Activated naive CD4-positive, alpha-beta T cell treated with anti-CD3 and anti-CD28 coated beads, Interleukin-2, amount 50 U/mL, for 72 hours (primary cell): ENCODE data around the gene SPOCK3. TPM values are rescaled to one million over a fixed set of nuclear protein-coding genes. Genes with fewer than 3 reads are reported as not detected.

Experiments used
- ATAC-seq, 2 donors: fragments of 150-1000 bp; cut with Tn5 transposase; 2 replicates each; pipeline ENCODE4 v1.10.0; 2021; ENCODE audit warnings: mild to moderate bottlenecking in 2 of 2, moderate library complexity in 2 of 2
- DNase-seq, 2 donors: peaks; one replicate each; pipeline ENCODE4 v3.0.0; 2021 to 2022; ENCODE audit warnings: low spot score in 2 of 2
- H3K27ac Mint-ChIP-seq, 2 donors: one replicate each; pipeline ENCODE4 v1.8.0; 2022; ENCODE audit warnings: mild to moderate bottlenecking in 2 of 2, mixed read lengths in 2 of 2
- H3K36me3 Mint-ChIP-seq, 2 donors: one replicate each; pipeline ENCODE4 v1.8.0; 2022; ENCODE audit warnings: mixed read lengths in 2 of 2
- H3K9me3 Mint-ChIP-seq, 2 donors: one replicate each; pipeline ENCODE4 v1.8.0; 2022; ENCODE audit warnings: mixed read lengths in 2 of 2
- total RNA-seq, 2 donors: library from RNA; stranded (reverse); gene quantifications; one replicate each; pipeline ENCODE4 v1.2.3, GENCODE V29; 2022

Gene SPOCK3
- total RNA-seq, 2 donors from 2014 or later = not detected

DNA sequence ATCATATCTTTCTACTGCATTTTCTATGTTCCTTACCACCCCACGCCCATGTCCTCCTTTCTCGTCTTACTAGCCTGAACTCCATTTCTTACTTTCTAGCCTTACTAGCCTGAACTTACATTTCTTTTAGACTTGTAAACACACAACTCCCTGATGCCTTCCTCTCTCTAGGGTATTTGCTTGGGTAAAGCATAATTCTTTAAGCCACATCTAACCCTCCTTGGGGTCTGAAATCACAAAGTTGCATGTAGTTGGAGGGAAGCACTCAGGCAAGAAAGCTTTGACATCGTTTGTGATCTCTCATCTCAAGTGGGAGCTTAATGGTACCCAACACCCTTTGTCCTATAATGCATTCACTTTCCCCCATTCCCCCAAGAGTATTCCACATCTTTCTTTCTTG lies 124.4 kb downstream of the SPOCK3 start:
- ATAC-seq = peak; percentile 41 to 62
- Mint-ChIP-seq H3K36me3 (peaks cover 0 to 4% of the 10 kb centered on the region in 2 donors), H3K9me3 (peaks cover 13 to 19% of the 10 kb centered on the region in 2 donors), H3K27ac (no peak overlapping the region)
- DNase-seq = no peak

DNA sequence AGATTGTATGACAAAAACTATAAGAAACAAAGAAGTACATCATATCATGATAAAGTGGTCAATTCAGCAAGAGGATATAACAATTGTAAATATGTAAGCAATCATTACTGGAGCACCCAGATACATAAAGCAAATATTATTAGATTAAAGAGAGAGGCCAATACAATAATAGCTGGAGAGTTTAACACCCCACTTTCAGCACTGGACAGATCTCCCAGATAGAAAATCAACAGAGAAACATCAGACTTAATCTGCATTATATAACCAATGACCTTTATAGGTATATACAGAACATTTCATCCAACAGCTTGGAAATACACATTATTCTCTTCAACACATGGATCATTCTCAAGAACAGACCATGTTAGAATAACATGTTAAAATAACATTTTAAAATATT lies 128.4 kb downstream of the SPOCK3 start:
- Mint-ChIP-seq H3K36me3 (peaks cover 0 to 12% of the 10 kb centered on the region in 2 donors), H3K9me3 (peaks cover 19 to 28% of the 10 kb centered on the region in 2 donors), H3K27ac (no peak overlapping the region)
- ATAC-seq (no peak), DNase-seq (no peak)

DNA sequence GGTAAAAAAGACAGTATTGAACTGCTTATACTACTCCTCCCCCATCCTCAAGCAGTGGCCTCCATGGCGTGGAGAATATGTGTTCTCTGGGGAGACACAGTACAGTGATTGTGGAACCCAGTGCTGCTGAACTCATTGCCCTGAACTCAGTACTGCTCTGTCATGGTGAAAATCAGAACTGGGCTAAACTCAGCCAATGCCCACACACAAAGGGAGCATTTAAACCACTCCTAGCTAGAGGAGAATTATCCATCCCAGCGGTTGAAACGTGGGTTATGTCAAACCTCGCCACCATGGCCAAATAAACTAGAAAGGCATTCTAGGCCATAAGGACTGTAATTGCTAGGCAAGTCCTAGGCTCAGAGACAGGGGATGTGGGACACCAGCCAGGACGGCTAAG lies 131.8 kb downstream of the SPOCK3 start:
- Mint-ChIP-seq H3K36me3 (peaks cover 0 to 12% of the 10 kb centered on the region in 2 donors), H3K9me3 (peaks cover 12 to 23% of the 10 kb centered on the region in 2 donors), H3K27ac (no peak overlapping the region)
- ATAC-seq (no peak), DNase-seq (no peak)

DNA sequence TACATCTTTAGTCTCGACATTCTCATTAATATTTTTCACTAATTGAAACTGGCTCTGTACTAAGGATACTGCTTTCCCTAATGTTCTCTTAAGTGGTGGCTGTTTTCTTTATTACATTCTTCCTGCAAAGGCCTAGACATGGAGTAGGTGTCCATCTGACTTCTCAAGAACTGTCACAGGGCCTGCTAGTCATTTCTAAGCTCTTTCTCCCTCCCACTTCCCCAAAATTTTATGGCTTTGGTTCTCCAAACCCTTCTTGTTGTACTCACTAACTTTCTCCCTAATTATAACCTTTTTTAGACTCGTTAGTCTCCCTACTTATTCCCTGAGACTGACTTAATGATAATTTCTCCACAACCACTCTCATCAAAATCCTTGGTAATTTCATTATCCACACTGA lies 133.3 kb downstream of the SPOCK3 start:
- no peak for ATAC-seq
- no peak for DNase-seq
- H3K27ac Mint-ChIP-seq = no peak overlapping the region
- H3K36me3 Mint-ChIP-seq = peaks cover 0 to 12% of the 10 kb centered on the region in 2 donors
- peaks cover 12 to 19% of the 10 kb centered on the region in 2 donors for H3K9me3 Mint-ChIP-seq

DNA sequence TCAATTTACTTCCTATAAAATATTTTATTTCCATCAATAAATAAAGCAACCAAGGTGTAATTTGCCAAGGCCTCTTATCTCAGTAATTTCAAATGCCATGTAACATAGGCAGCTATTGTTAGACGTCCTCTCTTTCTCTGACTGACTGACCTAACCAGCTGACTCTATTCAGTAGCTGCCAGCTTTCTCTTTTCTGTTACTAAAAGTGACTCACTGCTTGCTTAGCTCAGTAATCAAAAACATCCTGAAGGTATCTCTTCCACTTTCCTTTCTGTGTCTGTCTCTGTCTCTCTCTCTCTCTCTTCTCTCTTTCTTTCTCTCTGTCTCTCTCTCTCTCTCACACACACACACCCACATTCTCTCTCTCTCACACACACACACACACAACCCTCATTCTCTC lies 134.2 kb downstream of the SPOCK3 start:
- no peak for ATAC-seq
- Mint-ChIP-seq H3K9me3 (peaks cover 7 to 16% of the 10 kb centered on the region in 2 donors), H3K36me3 (peaks cover 0 to 12% of the 10 kb centered on the region in 2 donors), H3K27ac (no peak overlapping the region)
- no peak for DNase-seq

DNA sequence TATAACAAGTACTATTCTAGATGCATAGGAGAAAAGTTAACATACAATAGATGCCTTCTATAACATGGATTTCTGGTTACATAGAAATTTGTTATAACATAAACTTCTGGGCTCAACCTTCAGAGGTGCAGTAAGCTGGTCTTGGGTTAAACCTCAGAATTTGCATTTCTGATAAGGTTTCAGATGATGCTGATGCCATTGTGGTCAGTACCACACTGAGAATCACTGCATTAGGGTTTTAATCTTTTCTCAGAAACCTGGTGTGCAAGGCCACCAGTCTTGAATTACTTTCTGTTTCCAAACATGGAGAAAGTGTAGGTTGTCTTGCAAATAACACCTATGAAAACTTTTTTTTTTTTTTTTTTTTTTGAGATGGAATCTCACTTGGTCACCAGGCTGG lies 146.2 kb downstream of the SPOCK3 start:
- no peak for ATAC-seq
- no peak for DNase-seq
- no peak overlapping the region for H3K27ac Mint-ChIP-seq
- no peaks in the 10 kb centered on the region for H3K36me3 Mint-ChIP-seq
- peaks cover 3 to 7% of the 10 kb centered on the region in 2 donors for H3K9me3 Mint-ChIP-seq

DNA sequence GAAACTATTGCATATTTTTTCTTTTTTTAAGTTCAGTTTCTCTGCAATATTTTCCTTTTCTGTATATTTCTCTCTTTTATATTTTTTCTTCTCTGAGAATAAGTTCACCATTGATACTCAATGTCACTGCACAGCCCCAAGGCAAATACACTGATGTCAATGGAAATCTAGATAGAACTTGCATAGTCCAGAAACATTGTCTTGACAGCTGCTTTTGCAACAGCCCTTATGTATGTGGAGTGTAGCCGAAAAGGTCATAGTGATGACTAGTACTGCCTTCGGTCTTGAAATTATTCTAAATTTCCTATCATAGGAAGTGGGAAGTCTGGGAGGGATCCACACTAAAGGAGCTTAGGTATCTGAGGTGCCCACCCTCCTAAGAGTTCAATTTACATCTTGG lies 150.0 kb downstream of the SPOCK3 start:
- ATAC-seq (no peak), DNase-seq (no peak)
- Mint-ChIP-seq H3K36me3 (no peaks in the 10 kb centered on the region), H3K27ac (no peak overlapping the region), H3K9me3 (peaks cover 2 to 4% of the 10 kb centered on the region in 2 donors)

DNA sequence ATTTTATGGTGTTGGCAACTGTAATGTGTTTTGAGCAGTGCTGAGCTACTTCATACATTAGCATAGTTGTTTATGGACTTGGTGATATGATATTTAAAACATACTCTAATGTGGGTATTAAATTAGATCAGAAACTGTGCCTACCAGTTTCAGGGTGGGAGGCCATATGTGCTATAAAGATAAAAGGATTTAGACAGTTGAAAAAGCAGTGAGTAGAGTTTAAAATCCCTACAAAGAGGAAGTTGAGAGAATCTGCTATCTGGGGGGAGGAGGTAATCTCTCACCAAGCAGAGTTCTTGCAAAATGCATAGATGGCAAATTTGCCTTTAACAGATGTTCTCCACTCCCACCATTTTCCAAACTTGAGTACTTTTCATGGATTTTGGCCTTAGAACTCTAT lies 154.5 kb downstream of the SPOCK3 start:
- ATAC-seq = no peak
- DNase-seq = no peak
- H3K27ac Mint-ChIP-seq = no peak overlapping the region
- H3K9me3 Mint-ChIP-seq = peaks cover 4 to 5% of the 10 kb centered on the region in 2 donors
- no peaks in the 10 kb centered on the region for H3K36me3 Mint-ChIP-seq

DNA sequence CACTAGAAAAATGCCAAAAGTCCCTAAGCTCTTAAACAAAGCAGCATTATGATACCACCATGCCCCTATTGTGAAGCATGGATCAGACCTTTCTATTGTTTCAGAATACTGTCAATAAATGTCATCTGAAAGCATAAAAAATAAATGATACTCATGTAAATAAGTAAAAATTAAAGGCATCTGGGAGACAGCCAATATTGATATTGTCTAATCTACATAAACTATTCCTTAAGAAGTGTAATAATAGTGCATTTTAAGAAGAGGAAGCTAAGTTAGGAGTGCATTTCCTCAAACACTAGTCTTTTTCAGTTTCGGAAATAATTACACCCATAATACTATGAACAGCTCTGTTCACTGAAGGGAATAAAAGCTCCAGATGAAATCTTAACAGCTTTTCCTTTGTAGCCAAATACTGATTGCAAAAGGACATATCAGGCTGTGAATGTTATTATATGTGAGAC lies 181.6 kb downstream of the SPOCK3 start:
- H3K27ac Mint-ChIP-seq = no peak overlapping the region
- no peak for ATAC-seq

DNA sequence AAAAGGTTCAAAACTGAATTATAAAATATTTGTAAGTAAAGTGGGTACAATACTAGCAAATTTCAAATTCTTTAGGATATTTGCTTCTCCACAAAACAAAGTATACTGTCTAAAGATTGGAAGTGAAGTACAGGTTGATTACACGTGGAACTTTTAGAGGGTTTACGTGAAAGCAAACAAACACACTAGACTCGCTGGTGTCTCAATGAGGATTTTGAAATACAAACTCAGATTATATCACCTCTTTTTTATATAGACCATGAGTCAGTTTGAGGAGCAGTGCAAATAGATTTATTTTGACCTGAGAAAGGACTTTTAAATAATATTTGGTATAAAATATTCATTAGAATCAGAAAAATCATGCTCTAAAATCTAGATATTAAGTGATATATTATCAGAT lies 185.0 kb downstream of the SPOCK3 start:
- H3K9me3 Mint-ChIP-seq = peaks cover 0 to 16% of the 10 kb centered on the region in 2 donors
- no peak for DNase-seq

More for the DNA sequence above, 181.6 kb downstream of the SPOCK3 start:
- Mint-ChIP-seq H3K36me3 (no peaks in the 10 kb centered on the region), H3K9me3 (peaks cover 0 to 5% of the 10 kb centered on the region in 2 donors)
- DNase-seq = no peak

DNA sequence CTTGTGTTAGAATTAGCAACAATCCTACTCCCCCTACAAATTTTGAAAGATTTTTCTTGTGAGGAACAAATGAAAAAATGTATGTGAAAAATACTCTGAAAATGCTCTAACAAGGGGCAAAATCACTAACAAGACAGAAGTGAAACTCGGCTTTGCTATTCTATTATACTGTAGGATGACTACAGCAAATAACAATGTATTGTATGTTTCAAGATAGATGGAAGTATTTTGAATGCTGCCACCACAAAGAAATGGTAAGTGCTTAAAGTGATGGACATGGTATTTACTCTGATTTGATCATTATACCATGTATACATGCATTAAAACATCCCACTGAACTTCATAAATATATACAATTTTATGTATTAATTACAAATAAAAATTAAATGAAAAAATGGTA lies 192.8 kb downstream of the SPOCK3 start:
- Mint-ChIP-seq H3K36me3 (no peaks in the 10 kb centered on the region), H3K27ac (no peak overlapping the region), H3K9me3 (peaks cover 0 to 11% of the 10 kb centered on the region in 2 donors)
- ATAC-seq (no peak), DNase-seq (no peak)

More for the DNA sequence above, 185.0 kb downstream of the SPOCK3 start:
- H3K36me3 Mint-ChIP-seq = no peaks in the 10 kb centered on the region
- no peak overlapping the region for H3K27ac Mint-ChIP-seq
- ATAC-seq = no peak

DNA sequence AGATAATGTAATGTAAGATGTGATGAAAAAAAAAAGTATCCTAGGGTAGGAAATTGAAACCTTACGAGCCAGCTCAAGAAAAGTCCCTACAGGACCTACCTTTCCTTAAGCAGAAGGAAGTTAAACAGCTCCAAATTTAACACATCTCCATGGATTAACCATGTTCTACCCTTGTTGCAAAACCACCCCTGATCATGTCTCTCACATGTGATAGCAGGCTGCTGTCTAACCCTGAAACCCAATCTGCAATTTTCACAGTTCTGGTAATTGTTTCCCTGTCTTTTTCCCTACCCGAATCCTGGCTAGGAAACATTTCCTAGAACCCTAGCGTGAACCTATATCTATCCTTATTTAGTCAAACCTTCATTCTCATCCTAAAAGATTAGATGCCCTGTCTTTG lies 198.9 kb downstream of the SPOCK3 start:
- DNase-seq = no peak
- H3K27ac Mint-ChIP-seq = no peak overlapping the region
- no peaks in the 10 kb centered on the region for H3K36me3 Mint-ChIP-seq
- no peak for ATAC-seq
- H3K9me3 Mint-ChIP-seq = no peaks in the 10 kb centered on the region

DNA sequence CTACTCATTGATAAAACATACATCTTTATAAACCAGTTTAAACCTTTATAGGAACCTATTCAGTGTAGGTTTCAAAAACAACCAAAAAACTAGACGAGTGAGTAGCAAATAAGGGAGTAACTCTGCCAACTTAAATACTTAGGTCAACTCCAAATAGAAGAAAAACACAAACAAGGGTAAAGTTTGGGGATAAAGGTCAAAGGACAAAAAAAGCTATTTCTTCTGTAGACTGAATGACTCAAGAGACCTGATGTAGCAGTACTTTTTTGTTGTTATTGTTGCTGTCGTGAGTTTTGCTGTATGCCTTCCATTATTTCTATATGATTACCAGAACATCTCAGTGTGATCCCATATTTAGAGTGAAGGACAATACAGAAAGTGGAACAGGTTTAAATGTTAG lies 199.3 kb downstream of the SPOCK3 start:
- no peak for ATAC-seq
- Mint-ChIP-seq H3K36me3 (no peaks in the 10 kb centered on the region), H3K9me3 (no peaks in the 10 kb centered on the region)

DNA sequence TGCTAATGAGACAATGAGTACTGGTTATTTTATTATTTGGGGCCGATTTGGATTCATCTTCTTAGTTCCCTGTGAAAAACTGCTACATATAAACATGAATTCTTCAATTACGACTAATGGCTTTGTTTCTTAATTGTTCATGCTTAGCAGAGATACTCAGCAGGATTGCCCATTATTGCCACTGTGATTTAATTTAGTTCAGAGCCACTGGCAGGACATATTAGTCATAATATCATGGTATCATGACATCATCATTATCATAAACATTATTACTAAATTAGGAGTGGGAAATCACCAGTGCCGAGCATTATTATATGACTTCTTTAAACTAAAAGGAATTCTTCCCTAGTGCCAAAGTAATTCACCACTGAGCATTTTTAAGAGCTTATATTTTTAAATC lies 201.4 kb downstream of the SPOCK3 start:
- H3K36me3 Mint-ChIP-seq = no peaks in the 10 kb centered on the region
- DNase-seq (no peak), ATAC-seq (no peak)
- H3K9me3 Mint-ChIP-seq = no peaks in the 10 kb centered on the region
- H3K27ac Mint-ChIP-seq = no peak overlapping the region

More for the DNA sequence above, 199.3 kb downstream of the SPOCK3 start:
- no peak overlapping the region for H3K27ac Mint-ChIP-seq
- DNase-seq = no peak

DNA sequence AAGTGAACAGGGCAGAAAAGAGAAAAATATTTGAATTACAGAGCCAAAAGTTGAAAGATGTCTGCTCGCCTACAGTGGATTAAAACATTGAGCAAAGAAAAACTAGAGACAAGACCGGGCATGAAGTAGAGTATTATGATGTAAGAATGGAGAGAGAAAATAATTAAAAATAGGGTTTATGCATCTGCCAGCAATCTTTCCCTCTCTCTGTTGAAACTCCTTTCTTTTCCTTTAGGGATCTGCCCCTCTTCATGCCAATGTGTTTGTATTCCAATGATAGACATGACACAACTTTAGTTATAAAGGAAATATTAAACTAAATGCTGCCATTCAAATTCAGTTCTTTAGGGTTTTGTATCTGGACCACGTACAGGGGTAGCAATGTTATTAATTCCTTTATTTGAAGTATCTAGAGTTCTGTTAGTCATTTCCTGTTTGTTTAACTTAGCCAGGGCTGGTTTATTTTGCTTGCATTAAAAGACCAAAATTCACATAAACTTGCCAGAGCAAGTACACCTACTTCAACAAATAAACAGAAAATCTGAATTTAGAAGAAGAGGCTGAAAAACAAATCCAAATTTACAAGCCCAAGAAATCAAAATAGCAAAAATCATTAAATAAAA lies 202.6 kb downstream of the SPOCK3 start:
- no peak overlapping the region for H3K27ac Mint-ChIP-seq
- H3K36me3 Mint-ChIP-seq = no peaks in the 10 kb centered on the region
- DNase-seq (no peak), ATAC-seq (no peak)
- no peaks in the 10 kb centered on the region for H3K9me3 Mint-ChIP-seq

DNA sequence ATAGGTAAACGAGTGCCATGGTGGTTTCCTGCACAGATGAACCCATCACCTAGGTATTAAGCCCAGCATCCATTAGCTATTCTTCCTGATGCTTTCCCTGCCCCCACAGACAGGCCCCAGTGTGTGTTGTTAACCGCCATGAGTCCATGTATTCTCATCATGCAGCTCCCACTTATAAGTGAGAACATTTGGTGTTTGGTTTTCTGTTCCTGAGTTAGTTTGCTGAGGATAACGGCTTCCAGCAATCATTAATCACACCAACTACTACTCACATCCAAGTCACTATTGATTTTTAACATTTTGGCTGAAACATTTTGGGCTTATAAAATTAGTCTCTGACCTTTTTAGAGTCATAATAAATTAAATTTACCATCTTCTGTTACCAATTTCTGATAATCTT lies 205.3 kb downstream of the SPOCK3 start:
- DNase-seq = no peak
- H3K9me3 Mint-ChIP-seq = no peaks in the 10 kb centered on the region
- H3K27ac Mint-ChIP-seq = no peak overlapping the region
- no peak for ATAC-seq
- H3K36me3 Mint-ChIP-seq = no peaks in the 10 kb centered on the region

DNA sequence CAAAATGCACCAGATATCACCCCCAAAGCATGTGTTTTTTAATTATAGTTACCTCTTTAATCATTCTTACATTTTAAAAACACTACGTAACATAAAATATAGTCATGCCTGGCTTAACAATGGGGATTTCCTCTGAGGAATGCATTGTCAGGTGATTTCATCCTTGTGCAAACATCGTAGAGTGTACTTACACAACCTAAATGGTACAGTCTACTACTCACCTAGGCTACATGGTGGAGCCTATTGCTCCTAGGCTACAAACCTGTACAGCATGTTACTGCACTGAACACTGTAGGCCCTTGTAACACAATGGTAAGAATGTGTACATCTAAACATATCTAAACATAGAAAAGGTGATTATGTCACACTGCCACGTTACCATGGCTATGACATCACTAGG lies 208.6 kb downstream of the SPOCK3 start:
- H3K36me3 Mint-ChIP-seq = no peaks in the 10 kb centered on the region
- H3K27ac Mint-ChIP-seq = no peak overlapping the region
- ATAC-seq (no peak), DNase-seq (no peak)
- H3K9me3 Mint-ChIP-seq = no peaks in the 10 kb centered on the region

DNA sequence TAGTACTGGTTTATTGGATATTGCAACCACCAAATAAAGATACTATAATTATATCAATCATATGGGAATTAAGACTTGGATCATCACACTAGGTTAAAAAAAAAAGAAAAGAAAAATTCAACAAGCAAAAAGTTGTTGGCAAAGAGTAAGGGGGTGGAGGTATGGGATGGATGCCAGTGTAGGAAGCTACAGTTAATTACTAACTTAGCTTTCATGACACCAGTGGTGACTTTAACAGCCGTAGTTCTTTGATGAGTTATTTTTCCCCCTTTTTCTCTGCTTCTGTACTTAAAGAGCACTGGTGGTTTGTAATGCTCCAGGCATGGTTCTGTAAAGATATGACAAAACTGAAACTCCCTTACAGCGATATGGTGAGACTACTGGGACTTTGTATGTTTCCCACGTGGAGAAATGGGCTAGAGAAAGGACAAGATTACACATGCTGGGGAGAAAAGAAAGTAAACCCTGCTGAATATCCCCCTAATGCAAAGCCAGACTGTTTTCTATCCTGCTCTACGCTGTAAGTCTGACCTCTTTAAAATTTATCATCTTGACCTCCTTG lies 210.8 kb downstream of the SPOCK3 start:
- no peaks in the 10 kb centered on the region for H3K36me3 Mint-ChIP-seq
- no peak for DNase-seq

More for the DNA sequence above, 210.8 kb downstream of the SPOCK3 start:
- Mint-ChIP-seq H3K9me3 (no peaks in the 10 kb centered on the region), H3K27ac (no peak overlapping the region)
- ATAC-seq = no peak
